GM21529 (cell line): ENCODE data around the gene CAPN1.
A peak's percentile ranks its signal among the peaks of the same experiment; 100 is the strongest.
"Not testable (repeated sequence)": the region's sequence is repeated elsewhere in the genome, so short reads cannot be mapped to it uniquely, and the experiment has no call there.

ENCODE experiments used
- ATAC-seq: cut with Tn5 transposase; IDR thresholded peaks from one replicate; pipeline ENCODE4 v1.9.1; 2021; ENCODE audit not compliant: unreplicated experiment

Gene CAPN1

GRCh38 chr11:65159012-65159411 is 22.7 kb upstream of the CAPN1 start:
- ATAC-seq, result peak; percentile 81

GRCh38 chr11:65160643-65161042 is 21.1 kb upstream of the CAPN1 start:
- ATAC-seq, result no peak

GRCh38 chr11:65163684-65164083 is 18.0 kb upstream of the CAPN1 start:
- no peak for ATAC-seq

GRCh38 chr11:65165410-65166317 is 16.1 kb upstream of the CAPN1 start:
- no peak for ATAC-seq

- no peak for ATAC-seq
Observed at GRCh38 chr11:65166893-65167292, 14.8 kb upstream of the CAPN1 start.

GRCh38 chr11:65167656-65168055 is 14.1 kb upstream of the CAPN1 start:
- no peak for ATAC-seq

- no peak for ATAC-seq
Observed at GRCh38 chr11:65169164-65169641, 12.5 kb upstream of the CAPN1 start.

GRCh38 chr11:65170058-65170534 is 11.6 kb upstream of the CAPN1 start, which contains the start of gene SPDYC:
Gene SPDYC (plus strand): TSS chr11:65170233. CDS start chr11:65171358, 1,125 bp downstream.
- no peak for ATAC-seq

- no peak for ATAC-seq
Observed at GRCh38 chr11:65172600-65172999, 9.1 kb upstream of the CAPN1 start.

GRCh38 chr11:65174571-65175010 is 7.1 kb upstream of the CAPN1 start:
- ATAC-seq, result not testable (repeated sequence)

- peak; percentile 61 for ATAC-seq
Observed at GRCh38 chr11:65180877-65181568, 705 bp upstream of the CAPN1 start.

- ATAC-seq, result peak; percentile 24
Observed at GRCh38 chr11:65182258-65183170, 786 bp downstream of the CAPN1 start.

- ATAC-seq, result no peak
Observed at GRCh38 chr11:65183201-65183891, 1.6 kb downstream of the CAPN1 start.

GRCh38 chr11:65184146-65184545 is 2.4 kb downstream of the CAPN1 start:
- ATAC-seq, result no peak

- ATAC-seq, result no peak
Observed at GRCh38 chr11:65185171-65185570, 3.4 kb downstream of the CAPN1 start.

GRCh38 chr11:65185869-65186341 is 4.2 kb downstream of the CAPN1 start:
- ATAC-seq, result no peak

GRCh38 chr11:65186701-65187100 is 5.0 kb downstream of the CAPN1 start:
- no peak for ATAC-seq

GRCh38 chr11:65187146-65187675 is 5.5 kb downstream of the CAPN1 start:
- ATAC-seq, result no peak

GRCh38 chr11:65187971-65188461 is 6.3 kb downstream of the CAPN1 start:
- no peak for ATAC-seq
